ENCODE results near the gene TIMP3. TPM values are rescaled to one million over a fixed set of nuclear protein-coding genes. Genes with fewer than 3 reads are reported as not detected.
A peak's percentile ranks its signal among the peaks of the same experiment; 100 is the strongest.

Gene TIMP3
- polyA plus RNA-seq, 1 donor (not counting 4 experiments of a cell fraction or from before 2014, with no cell fraction given): 34.3 TPM

GRCh38 chr22:32846780-32847491 is 45.4 kb downstream of the TIMP3 start:
- Histone ChIP-seq H3K4me3 (ENCODE audit: control insufficient read depth in 2 of 3, extremely low read depth in 1 of 3, insufficient read depth in 2 of 3, low read depth in 1 of 3, low read length in 3 of 3) (no peak overlapping the region), H3K36me3 (ENCODE audit: control insufficient read depth in 2 of 2, extremely low read depth in 1 of 2, insufficient read depth in 2 of 2, low read length in 2 of 2) (peaks cover 0 to 12% of the 10 kb centered on the region in 2 experiments), H4K20me1 (ENCODE audit: control insufficient read depth, extremely low read depth, insufficient read depth, low read length) (peaks cover 4% of the 10 kb centered on the region), H3K27ac (ENCODE audit: control insufficient read depth, insufficient read depth, low read length) (no peak overlapping the region), H3K4me1 (ENCODE audit: control insufficient read depth, extremely low read depth, insufficient read depth, low read length) (peaks cover 7% of the 10 kb centered on the region), H3K9ac (ENCODE audit: control insufficient read depth, extremely low read depth, insufficient read depth, low read length) (no peak overlapping the region), H3K79me2 (ENCODE audit: control insufficient read depth, insufficient read depth, low read length) (no peaks in the 10 kb centered on the region), H3K27me3 (ENCODE audit: control insufficient read depth, extremely low read depth, insufficient read depth, low read length) (no peaks in the 10 kb centered on the region), H2AFZ (ENCODE audit: control insufficient read depth, low read length) (no peak overlapping the region), H3K4me2 (ENCODE audit: control insufficient read depth, extremely low read depth, insufficient read depth, low read depth, low read length) (peak overlapping the region; percentile 54), H3K9me1 (ENCODE audit: control insufficient read depth, extremely low read depth, insufficient read depth, low read length) (no peaks in the 10 kb centered on the region), H3K9me3 (ENCODE audit: control insufficient read depth, low read depth, low read length) (no peaks in the 10 kb centered on the region)
- dilution Hi-C loops (cut with MboI; ENCODE audit: extremely low pct_ligation_motif_present, low sequenced_read_pairs): no loop called here
- peak; percentile 95 for FAIRE-seq
- DNase-seq (ENCODE audit: low read depth, low spot score): peak; percentile 40
- no peak for TF ChIP-seq CTCF (optimal IDR thresholded peaks at IDR 0.05 in 1 of 3, IDR thresholded peaks at IDR 0.05 in 1 of 3, conservative IDR thresholded peaks at IDR 0.05 in 1 of 3; ENCODE audit: extremely low read depth in 1 of 3, insufficient read depth in 2 of 3, low read length in 3 of 3)
- TF ChIP-seq EZH2 (IDR thresholded peaks at IDR 0.05; ENCODE audit: low read length): no peak

- Histone ChIP-seq H3K4me1 (ENCODE audit: control insufficient read depth, extremely low read depth, insufficient read depth, low read length) (peaks cover 7% of the 10 kb centered on the region), H4K20me1 (ENCODE audit: control insufficient read depth, extremely low read depth, insufficient read depth, low read length) (peaks cover 2% of the 10 kb centered on the region), H3K9ac (ENCODE audit: control insufficient read depth, extremely low read depth, insufficient read depth, low read length) (no peak overlapping the region), H3K4me3 (ENCODE audit: control insufficient read depth in 2 of 3, extremely low read depth in 1 of 3, insufficient read depth in 2 of 3, low read depth in 1 of 3, low read length in 3 of 3) (no peak overlapping the region), H3K9me1 (ENCODE audit: control insufficient read depth, extremely low read depth, insufficient read depth, low read length) (no peaks in the 10 kb centered on the region), H3K4me2 (ENCODE audit: control insufficient read depth, extremely low read depth, insufficient read depth, low read depth, low read length) (no peak overlapping the region), H3K27ac (ENCODE audit: control insufficient read depth, insufficient read depth, low read length) (no peak overlapping the region), H2AFZ (ENCODE audit: control insufficient read depth, low read length) (no peak overlapping the region), H3K36me3 (ENCODE audit: control insufficient read depth in 2 of 2, extremely low read depth in 1 of 2, insufficient read depth in 2 of 2, low read length in 2 of 2) (peaks cover 0 to 11% of the 10 kb centered on the region in 2 experiments), H3K79me2 (ENCODE audit: control insufficient read depth, insufficient read depth, low read length) (no peaks in the 10 kb centered on the region), H3K27me3 (ENCODE audit: control insufficient read depth, extremely low read depth, insufficient read depth, low read length) (no peaks in the 10 kb centered on the region), H3K9me3 (ENCODE audit: control insufficient read depth, low read depth, low read length) (no peaks in the 10 kb centered on the region)
- FAIRE-seq (no peak), DNase-seq (ENCODE audit: low read depth, low spot score) (no peak)
- dilution Hi-C loops (cut with MboI; ENCODE audit: extremely low pct_ligation_motif_present, low sequenced_read_pairs): no loop called here
- TF ChIP-seq CTCF (optimal IDR thresholded peaks at IDR 0.05 in 1 of 3, IDR thresholded peaks at IDR 0.05 in 1 of 3, conservative IDR thresholded peaks at IDR 0.05 in 1 of 3; ENCODE audit: extremely low read depth in 1 of 3, insufficient read depth in 2 of 3, low read length in 3 of 3) (no peak), EZH2 (IDR thresholded peaks at IDR 0.05; ENCODE audit: low read length) (no peak)
Measured at GRCh38 chr22:32848226-32848625, 46.7 kb downstream of the TIMP3 start.
